HG03460 (cell line): ENCODE data around the gene FAM193A.
"Not testable (repeated sequence)": the region's sequence is repeated elsewhere in the genome, so short reads cannot be mapped to it uniquely, and the experiment has no call there.

Source experiments
- ATAC-seq: cut with Tn5 transposase; IDR thresholded peaks from one replicate; pipeline ENCODE4 v1.9.1; 2021; ENCODE audit not compliant: unreplicated experiment

Gene FAM193A

DNA sequence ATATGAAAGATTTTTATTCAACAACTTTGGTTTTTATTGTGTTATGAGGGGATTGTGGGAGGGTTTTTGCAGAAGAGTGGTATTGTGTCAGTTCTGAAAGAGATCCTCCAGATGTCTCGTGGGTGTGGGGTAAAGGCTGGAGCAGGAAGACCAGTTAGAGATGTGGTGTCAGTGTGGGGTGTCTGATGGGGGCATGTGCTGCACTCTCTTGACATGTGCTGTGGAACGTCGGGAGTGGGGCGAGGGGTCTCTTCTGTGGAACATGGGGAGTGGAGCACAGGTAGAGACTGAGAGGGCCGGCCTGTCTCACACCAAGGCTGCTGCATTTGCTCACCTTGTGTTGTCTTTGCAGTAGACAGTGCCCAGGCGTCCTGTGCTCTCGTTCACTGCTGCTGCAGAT, 37.6 kb downstream of the FAM193A start:
- no peak for ATAC-seq

DNA sequence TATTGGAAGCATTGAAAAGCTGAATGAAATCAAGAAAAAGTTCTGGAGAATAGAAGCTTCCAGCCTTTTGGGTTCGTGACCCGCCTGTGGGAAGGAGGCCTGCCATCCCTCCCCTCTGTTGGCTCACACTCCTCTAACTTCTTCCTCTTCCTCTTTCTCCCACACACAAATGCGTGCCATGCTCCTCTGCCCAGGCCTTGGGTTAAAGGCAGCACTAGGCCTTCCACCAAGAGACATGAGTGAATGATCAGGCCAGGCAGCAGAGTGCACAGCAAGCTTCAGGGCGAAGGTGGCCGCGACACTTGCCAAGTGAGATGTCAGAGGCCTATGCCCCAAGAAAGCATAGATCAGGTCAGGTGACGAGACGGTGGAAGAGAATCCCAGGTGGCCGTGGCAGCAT, 38.4 kb downstream of the FAM193A start:
- ATAC-seq = no peak

DNA sequence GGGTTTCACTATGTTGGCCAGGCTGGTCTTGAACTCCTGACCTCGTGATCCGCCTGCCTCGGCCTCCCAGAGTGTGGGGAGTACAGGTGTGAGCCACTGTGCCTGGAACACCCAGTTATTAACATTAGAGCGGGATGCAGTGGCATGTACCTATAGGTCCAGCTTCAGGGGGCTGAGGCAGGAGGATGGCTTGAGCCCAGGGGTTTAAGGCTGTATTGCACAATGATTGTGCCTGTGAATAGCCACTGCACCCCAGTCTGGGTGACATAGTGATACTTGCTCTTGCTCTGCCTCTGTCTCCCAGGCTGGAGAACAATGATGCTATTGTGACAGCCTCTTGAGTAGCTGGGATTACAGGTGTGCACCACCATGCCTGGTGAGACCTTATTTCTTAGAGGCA, 39.8 kb downstream of the FAM193A start:
- ATAC-seq = no peak

DNA sequence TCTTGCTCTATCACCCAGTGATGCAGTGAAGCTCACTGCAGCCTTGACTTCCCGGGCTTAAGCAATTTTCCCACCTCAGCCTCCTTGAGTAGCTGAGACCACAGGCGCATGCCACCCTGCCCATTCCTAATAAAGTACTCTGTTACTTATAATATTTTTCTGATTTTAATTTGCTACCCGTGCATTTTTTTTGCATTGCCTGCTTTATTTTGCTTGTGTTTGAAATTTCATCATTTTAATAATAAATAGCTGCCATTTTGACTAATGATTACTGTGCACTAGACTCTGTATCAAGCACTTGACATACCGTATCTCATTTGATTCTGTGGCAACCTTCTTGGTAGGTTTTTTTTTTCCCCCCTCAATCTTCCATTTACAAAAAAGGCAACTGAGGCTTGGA, 41.7 kb downstream of the FAM193A start:
- no peak for ATAC-seq

DNA sequence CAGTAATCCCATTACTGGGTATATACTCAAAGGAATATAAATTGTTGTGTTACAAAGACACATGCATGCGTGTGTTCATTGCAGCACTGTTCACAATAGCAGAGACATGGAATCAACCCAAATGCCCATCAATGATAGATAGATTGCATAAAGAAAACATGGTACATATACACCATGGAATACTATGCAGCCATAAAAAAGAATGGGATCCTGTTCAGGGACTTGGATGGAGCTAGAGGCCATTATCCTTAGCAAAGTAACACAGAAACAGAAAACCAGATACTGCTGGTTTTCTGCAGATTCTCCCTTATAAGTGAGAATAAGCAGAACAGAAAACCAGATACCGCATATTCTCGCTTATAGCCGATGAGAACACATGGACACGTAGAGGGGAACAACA, 43.5 kb downstream of the FAM193A start:
- ATAC-seq = no peak

DNA sequence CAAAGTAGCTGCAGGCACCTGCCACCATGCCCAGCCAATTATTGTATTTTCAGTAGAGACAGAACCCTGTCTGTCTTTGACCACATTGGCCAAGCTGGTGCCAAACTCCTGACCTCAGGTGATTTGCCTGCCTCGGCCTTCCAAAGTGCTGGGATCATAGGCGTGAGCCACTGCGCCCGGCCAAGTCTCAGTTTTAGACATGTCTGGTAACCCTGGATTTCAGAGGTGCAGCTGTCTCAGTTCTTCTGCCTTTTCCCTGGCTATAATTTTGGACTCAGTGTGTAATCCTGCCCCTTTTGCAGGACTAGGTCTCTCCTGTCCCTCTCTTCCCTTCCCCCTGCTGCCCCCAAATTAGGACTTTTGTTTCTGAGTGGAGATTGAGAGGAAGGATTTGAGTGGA, 46.6 kb downstream of the FAM193A start:
- no peak for ATAC-seq

DNA sequence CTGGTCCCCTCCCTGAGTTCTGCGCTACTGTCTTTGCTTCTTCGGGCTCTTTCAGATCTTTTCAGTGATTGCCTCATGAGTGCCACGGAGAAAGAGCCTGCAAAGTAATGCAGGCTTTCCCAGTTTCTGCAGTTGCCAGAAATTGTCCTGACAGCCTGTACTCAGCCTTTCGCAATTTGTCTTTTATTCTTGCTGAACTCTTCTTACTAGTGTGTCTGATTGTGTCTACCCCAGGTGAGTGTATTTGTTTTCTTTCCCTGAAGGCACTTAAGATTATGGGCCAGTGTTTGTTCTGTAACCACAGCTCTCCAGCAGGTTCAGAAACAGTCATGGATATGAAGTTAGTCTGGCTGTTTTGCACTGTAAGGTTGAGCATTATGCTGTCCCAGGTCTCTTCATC, 47.1 kb downstream of the FAM193A start:
- ATAC-seq = no peak

DNA sequence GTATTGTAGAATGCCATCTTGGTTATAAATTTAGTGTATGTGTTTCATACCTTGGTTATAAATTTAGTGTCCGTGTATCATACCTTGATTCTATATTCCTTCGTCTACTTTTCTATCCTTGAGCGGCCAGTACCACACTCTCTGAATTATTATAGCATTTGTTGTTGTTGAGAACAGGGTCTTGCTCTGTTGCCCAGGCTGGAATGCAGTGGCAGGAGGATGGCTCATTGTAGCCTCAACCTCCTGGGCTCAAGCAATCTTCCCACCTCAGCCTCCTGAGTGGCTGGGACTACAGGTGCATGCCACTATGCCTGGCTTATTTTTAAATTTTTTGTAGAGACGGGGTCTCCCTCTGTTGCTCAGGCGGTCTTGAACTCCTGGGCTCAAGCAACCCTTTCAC, 50.1 kb downstream of the FAM193A start:
- ATAC-seq = no peak

DNA sequence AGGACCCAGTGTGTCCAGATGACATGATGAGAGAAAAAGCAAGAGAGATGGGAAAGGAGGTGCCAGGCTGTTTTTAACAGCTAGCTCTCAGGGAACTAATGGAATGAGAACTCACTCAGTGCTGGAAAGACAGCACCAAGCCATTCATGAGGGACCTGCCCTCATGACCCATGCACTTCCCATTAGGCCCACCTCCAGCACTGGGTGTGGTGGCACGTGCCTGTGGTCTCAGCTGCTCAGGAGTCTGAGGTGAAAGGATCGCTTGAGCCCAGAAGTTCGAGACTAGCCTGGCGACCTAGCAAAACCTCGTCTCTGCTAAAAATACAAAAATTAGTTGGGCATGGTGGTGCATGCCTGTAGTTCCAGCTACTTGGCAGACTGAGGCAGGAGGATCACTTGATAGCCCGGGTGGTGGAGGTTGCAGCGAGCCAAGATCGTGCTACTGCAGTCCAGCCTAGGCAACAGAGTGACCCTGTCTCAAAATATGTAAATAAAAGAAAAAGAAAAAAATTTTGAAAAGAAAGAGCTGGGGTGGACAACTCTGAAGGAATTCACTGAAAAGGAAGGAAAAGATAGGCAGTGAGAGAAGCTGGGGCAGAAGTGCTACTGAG, 50.9 kb downstream of the FAM193A start:
- ATAC-seq = no peak

DNA sequence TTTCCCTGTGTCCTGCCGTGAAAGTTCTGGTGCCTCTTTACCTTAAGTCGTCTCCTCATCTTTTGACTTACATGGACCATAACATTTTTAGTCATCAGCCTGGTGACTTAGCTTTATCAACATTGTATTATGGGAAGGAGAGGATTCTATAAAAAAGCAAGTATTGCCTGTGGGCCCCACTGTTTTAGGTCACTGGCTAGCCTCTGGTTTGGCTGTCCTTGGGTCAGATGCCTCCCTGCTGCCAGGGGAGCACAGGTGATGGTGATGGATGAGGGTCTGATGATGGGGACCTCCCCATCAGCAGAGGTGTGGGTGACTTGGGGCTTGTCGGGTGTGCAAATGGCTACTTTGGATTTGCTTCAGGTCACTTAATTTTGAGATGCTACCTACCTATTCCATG, 51.8 kb downstream of the FAM193A start:
- no peak for ATAC-seq

DNA sequence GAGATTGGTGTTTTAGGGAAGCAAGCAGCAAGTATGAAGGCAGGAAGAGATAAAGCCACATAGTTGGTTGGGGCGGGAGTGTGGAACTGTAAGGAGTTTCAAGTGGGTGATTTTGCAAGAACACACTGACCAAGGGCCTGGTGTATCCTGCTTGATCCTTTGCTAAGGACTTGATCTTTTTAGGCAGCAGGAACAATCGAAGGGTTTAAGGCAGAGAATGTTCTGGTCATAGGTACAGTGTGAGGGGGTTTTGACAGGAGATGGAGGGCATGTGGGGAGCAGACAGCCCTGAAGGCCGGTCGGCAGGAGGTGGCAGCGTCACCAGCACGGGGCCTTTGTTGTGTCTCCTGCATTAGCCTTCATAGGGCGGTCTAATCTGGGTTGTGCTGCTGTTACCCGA, 54.7 kb downstream of the FAM193A start:
- ATAC-seq = no peak

DNA sequence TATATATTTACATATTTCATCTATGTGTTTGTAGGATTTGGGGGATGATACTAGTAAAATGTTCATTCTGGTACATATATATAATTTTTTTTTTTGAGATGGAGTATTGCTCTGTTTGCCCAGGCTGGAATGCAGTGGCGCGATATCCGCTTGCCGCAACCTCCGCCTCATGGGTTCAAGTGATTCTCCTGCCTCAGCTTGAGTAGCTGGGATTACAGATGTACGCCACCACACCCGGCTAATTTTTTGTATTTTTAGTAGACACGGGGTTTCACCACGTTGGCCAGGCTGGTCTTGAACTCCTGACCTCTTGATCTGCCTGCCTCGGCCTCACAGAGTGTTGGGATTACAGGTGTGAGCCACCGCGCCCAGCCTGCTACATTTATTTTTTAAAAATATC, 55.6 kb downstream of the FAM193A start:
- not testable (repeated sequence) for ATAC-seq

DNA sequence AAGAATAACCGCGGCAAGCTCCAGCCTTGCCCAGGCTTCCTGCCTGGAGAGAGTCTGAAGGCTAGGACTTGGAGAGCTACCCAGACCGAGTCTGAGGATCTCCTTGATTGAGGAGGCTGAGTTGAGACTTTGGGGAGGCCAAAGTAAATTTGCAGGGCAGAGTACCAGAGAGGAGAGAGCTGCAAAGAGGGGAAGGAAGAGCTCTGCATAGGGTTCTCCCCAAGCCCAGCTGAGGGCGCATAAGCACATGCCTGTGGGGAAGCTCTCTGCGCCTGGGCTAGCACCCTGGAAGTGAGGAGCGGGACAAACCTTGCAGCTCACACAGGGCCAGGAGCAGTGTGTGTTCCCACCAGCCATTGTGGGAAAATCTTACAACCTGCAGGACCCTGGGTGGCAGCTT, 56.1 kb downstream of the FAM193A start:
- ATAC-seq = no peak

DNA sequence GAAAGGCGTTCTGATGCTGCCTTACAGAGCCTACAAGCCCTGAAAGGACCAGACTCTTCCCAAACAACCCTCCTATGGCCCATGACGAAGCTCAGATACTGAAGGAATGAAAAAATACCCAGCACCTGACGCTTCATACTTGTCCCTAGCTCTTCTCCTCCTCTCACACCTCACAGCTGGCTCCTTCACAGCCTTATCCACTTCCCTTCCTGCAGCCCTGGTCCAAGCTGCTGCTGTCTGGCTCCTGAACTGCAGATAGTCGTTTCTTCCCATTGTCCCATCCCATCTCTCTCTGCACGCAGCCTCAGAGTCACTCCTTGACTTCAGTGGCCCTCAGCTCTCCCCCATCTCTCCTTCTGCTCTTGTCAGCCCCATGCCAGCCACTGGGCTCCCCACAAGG, 56.6 kb downstream of the FAM193A start:
- no peak for ATAC-seq

DNA sequence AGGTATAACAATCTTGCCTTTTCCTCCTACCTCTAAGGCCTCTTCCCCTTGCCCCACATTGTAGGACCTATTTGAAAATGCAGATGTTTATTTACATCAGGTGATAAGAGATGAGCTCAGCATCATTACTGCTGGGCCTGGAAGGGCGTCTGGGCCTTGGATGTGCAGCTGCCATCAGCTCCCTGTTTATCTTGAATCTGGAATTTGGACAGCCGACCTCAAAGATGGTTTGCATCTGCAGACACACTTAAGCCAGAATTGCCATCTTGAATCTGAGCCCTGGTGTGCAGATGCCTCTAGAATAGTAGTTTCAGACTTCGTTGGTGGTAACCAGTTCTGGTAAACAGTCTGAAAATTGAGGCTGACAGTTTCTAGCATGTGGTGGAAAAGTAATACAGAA, 59.0 kb downstream of the FAM193A start:
- no peak for ATAC-seq

DNA sequence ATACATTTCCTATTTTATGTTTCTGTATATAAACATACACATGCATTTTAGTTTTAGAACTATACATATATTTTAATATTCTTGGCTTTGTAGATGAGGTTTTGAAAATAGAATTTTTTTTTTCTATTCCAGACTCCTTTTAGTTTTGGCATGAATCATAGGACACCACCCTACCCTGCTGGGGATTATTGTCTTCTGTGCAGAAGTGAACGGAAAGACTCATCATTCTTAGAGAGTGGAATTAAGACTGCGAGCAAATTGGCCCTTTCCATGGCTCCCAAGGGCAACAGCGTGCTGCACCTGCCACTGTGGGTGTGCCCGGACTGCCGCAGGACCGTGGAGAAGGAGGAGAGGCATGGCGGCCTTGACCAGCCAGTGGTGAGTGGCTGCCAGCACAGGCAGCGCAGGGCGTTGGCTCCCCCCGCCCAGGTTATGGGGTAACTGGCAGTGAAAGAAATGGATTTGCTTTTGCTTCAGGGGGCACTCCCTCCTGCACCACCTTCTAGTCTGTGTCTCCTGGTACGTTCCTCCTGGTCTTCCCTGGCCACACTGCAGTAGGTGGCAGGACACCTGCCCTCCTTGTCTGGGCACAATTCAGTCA, 59.6 kb downstream of the FAM193A start:
- no peak for ATAC-seq

DNA sequence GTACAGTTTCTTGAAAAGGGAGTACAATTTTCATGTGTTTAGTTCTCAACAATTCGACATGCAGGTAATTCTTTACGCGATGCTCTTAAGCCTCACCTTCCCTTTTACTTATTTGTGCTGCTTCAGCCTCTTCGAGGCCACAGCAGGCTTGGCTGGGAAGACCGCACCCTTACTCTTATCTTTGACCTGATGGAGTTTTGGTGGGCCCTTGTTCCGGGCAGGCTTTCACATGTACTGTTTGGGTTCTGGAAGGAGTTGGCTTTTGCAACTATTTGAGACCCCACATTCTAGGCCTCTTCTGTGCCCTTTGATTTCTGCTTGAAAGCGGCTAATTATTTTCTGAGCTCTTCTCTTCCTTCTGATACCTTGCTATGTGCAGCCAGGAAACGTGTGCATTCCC, 60.2 kb downstream of the FAM193A start:
- ATAC-seq = no peak

DNA sequence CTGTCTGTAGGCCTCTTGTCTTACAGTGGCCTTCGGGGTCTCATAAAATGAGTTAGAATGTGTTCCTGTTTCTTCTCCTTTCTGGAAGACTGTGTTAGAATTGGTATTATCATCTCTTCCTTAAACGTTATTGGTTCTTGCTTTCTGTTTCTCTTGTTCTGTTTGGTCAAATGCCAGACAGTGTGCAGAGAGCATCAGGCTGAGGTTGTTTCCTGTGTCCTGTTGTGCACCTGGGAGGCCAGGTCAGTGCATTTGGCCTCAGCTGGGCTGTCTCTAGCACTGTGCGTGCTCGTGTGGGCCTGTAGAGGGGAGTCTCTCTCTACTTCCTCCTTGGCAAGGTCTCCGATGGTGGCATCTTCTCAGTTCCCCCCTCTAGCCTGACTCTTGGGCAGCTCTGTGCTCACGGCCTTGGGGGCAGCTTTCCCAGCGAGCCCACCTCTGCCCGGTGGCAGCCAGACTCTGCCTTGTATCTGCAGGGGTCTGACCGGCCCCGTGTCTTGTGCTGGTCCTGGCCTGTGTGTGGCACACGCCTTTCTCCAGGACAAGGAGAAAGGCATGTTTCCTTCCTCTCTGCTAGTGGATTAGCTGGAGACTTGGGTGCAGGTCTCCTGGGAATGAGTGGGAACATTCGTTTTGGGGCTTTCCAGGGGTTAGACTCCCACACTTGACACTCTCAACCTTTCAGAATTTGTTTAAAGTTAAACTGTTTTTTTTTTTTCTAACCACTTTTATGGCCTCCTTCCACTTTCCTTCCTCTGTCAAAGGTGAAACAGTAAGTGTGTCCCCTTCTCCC, 62.3 kb downstream of the FAM193A start:
- ATAC-seq = peak; percentile 81

DNA sequence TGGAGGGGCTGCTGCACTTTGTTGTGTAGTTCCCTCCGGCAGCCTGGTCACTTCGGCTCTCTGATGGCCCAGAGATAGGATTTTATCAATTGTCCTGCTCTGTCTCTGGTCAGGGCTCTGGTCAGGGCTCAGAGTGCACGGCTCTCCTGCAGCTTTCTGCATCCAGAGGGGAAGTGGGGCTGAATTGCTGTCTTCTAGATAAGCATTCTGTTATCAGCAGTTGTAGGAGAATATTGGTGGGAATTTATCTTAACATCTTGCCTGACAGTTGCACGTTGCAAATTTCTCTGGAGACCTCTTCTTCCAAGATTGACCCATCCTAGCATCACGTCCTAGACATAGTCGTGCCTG, 62.8 kb downstream of the FAM193A start:
- ATAC-seq = no peak

DNA sequence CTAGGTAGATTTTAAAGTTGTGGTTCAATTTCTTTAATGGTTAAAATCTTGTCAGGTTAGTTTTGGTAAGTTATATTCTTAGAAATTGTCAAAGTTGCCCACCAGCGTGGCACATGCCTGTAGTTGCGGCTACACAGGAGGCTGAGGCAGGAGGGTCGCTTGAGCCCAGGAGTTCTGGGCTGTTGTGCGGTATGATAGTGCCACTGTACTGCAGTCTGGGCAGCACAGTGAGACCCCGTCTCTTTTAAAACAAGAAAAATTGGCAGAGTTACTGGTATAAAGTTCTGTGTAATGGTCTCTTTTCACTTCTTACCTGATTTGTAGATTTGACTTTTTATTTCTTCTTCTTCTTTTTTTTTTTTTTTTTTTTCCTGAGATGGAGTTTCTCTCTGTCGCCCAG, 64.4 kb downstream of the FAM193A start:
- ATAC-seq = no peak

DNA sequence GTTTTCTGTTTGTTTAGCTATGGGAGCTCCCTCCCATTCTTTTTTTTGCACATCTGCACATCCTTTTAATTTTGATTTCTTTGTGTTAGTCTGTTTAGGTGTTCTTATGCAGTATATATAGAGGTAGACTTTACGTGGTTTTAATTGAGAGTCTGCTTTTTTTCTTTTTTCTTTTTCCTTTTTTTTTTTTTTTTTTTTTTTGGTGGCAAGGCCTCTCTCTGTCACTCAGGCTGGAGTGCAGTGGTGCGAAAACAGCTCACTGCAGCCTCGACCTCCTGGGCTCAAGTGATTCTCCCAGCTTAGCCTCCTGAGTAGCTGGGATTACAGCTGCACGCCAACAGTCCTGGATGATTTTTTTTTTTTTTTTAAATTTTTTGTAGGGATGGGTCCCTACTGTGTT, 68.2 kb downstream of the FAM193A start:
- ATAC-seq = no peak

DNA sequence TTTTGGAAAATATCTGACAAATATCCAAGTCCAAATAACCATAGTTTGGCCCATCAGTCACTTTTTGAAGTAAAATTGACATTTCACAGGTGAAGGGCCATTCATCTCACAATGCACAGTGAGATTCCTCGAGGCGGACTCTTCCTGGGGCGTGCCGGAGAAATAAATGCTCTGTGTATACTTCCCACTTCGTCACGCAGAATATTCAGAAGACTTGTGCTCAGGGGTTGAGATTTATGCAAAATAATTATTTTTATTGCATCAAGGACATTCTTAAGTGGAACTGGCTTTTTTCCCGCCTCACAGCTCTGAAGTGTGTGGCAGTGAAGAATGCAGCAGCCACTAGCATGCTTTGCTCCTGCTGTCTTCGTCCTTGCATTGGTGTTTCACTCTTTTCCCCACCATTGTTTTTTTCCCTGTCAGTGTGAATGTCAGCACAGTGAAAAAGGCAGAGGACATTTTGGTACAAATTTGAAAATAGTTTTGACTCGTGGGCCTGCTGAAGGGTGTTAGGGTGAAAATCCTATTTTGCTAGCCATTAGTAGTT, 70.6 kb downstream of the FAM193A start:
- no peak for ATAC-seq
